SHP77 treated with DMSO at 0.1 percent for 48 hours (cell line): Measurements from ENCODE around the gene ATXN7.

Source experiments
- DNase-seq: peaks from one replicate; lab custom pipeline; 2025; lab: John Stamatoyannopoulos, UW

The ATXN7 gene, protein sequence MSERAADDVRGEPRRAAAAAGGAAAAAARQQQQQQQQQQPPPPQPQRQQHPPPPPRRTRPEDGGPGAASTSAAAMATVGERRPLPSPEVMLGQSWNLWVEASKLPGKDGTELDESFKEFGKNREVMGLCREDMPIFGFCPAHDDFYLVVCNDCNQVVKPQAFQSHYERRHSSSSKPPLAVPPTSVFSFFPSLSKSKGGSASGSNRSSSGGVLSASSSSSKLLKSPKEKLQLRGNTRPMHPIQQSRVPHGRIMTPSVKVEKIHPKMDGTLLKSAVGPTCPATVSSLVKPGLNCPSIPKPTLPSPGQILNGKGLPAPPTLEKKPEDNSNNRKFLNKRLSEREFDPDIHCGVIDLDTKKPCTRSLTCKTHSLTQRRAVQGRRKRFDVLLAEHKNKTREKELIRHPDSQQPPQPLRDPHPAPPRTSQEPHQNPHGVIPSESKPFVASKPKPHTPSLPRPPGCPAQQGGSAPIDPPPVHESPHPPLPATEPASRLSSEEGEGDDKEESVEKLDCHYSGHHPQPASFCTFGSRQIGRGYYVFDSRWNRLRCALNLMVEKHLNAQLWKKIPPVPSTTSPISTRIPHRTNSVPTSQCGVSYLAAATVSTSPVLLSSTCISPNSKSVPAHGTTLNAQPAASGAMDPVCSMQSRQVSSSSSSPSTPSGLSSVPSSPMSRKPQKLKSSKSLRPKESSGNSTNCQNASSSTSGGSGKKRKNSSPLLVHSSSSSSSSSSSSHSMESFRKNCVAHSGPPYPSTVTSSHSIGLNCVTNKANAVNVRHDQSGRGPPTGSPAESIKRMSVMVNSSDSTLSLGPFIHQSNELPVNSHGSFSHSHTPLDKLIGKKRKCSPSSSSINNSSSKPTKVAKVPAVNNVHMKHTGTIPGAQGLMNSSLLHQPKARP

DNA sequence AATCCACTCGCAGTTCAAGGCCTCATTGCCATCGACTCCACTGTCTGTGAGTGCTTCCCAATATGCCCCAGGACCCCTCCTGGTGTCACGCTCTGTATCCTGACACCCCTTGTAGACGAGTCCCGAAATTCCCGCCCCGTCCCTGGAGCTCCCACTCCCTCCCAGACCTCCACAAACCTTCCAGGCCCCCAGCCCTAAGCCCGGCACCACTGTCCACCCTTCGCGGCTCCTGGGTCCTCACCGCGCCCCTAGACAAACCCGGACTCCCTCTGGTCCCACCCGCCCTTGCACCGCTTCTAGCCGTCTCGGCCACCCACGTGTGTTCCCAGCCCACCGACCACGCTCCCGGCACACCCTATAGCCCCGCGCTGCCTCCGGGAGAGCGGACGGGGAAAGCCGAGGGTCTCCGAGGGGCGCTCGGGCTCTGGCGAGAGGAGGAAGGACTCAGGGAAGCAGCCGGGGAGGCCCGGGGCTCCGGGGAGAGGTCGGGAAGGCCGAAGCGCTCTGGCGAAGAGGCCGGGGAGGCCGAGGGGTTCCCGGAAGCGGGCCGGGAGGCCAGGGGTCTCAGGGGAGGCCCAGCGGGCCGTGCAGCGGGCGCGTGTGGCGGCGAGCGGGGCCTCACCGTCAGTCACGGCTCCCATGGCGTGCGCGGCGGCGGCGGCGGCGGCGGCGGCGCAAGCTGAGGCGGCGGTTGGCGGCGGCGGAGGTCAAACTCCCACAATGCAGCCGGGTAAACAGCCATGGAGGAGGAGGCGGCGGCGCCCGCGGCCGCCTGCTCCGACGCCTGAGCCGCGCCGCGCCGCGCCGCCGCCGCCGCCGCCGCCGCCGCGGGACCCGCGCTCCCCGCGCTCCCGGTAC is at the start of gene ATXN7, which contains the start of gene THOC7:
Gene ATXN7, plus strand, starts transcription at position 718 of the 858 bp plus-strand sequence. CDS start 48,732 bp downstream, outside the sequence.
Gene THOC7, minus strand, starts transcription at position 656 of the 858 bp plus-strand sequence. Its CDS starts 15 bp downstream, at position 641.
- DNase-seq: no peak

DNA sequence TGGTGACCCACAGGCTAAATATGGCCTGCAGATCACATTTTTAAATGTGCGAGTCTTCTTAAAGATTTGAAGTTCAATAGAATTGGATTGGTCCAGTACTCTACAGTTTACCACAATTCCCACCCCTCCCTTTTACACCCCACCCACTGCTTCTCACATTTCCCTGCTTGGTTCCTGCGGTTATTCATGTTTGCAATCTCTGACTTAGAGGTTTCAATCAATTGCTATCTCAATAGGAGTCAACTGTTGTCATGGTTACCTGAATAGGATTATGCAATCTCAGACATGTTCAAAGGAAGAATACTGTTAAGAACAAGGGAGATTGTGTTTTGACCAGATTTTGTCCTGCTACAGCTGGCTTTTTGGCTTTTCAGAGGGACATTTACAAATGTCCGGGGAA is 49.4 kb upstream of the ATXN7 start:
- no peak for DNase-seq

DNA sequence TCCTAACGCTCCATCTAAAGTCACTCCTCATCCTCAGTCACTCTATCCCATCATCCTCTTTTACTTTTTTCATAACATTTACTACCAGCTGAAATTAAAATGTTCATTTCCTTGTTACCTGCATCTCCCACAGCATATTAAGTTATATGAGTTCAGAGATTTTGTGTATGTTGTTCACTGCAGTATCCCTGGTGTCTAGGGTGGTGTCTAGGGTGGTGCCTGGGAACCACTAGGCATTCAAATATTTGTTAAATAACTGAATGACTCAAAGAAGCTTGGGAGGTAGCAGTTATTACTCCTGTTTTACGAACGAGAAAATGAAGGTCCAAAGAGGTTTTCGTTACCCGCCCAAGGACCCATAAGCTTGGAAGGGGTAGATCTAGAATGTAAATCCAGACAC is 46.4 kb upstream of the ATXN7 start:
- no peak for DNase-seq

DNA sequence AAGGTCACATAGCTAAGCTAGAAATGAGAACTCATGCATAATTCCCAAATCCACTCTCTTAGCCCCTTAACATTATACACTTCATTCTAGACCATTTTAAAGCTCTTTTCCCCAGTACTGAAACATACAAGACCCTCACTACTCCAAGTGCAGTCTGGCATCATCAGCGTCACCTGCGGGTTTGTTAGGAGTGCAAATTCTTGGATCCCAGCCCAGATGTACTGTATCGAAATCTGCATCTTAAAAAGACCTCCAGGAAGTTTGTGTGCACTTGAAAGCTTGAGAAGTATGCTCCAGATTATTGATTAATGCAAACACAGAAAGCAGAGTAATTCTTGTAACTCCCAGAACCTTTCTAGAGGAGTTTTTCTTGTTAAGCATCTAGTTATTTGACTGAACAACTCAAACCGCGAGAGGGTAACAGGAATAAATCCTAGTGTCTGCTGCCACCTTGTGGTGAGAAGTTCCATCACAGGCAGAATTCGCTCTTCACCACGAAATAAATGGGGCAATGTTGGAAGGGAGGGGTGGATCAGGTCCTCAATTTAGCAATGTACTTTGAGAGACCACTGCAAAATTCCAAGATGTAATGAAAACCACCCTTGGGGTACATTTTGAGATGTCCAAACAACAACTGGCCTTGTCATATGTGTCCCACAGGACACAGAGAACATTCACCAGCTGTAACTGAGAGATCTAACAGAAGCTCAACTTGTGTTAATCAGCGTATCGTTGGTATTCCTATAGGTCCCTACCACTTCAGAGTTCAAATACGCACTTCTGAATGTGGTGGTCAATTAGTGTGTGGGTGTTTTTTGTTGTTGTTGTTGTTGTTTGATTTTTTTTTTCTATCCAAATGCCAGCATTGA is 45.2 kb upstream of the ATXN7 start:
- DNase-seq: no peak

DNA sequence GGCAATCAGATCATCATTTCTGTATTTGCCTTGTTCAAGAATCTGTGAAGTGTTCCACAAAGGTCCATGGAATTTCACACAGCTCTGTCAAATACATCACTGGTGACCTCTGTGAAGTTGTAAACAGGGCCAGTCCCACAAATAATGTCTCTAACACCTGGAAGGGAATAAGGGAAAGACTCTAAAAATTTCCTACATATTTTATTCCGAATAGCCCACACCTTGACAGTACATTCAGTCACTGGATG is 44.6 kb upstream of the ATXN7 start, which contains the start of gene C3orf49:
Gene C3orf49, plus strand, starts transcription at position 149 of the 248 bp plus-strand sequence. CDS start 173 bp downstream, outside the sequence.
- DNase-seq: no peak

DNA sequence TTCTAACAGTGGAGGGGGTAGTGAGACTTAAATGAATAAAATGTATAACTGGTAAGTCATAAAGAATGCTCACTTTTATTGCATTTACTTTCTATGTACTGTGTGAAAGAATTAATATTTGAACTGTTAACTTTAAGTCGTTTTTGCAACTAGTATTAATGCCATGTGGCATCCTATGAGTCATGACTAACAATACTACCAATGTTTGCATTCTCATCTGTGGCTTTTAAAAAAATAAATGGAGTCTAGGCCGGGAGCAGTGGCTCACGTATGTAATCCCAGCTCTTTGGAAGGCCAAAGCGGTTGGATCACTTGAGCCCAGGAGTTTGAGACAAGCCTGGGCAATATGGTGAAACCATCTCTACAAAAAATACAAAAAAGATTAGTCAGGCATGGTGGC is 39.4 kb upstream of the ATXN7 start:
- no peak for DNase-seq

DNA sequence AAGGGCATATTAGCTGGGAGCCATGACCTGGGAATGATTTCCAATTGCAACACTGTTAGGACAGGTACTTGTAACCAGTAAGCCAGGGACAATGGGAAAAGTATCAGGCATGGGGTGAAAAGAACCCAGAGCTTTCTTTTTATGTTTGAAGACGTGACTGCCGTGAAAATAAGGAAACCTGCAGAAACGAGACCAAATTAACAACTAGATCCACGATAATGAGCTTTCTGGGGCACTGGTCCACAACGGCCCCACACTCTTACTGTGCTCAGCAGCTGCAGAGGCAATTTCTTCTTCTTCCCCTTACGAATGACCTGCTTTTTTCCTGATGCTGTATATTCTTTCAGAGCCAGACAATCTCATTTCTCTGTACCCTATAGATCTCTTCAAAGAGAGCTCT is 33.1 kb upstream of the ATXN7 start:
- no peak for DNase-seq

DNA sequence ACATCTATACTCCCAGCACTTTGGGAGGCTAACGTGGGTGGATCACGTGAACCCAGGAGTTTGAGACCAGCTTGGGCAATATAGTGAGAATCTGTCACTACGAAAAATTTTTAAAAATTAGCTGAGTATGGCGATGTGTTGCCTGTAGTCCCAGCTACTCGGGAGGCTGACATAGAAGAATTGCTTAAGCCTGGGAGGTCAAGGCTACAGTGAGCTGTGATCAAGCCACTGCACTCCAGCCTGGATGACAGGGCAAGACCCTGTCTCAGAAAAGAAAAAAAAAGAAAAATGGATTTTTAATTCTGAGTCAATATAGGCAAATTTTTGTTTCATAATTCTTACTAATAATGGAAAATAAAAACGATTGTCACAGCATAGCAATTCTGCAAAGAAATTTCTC is 31.3 kb upstream of the ATXN7 start:
- no peak for DNase-seq

DNA sequence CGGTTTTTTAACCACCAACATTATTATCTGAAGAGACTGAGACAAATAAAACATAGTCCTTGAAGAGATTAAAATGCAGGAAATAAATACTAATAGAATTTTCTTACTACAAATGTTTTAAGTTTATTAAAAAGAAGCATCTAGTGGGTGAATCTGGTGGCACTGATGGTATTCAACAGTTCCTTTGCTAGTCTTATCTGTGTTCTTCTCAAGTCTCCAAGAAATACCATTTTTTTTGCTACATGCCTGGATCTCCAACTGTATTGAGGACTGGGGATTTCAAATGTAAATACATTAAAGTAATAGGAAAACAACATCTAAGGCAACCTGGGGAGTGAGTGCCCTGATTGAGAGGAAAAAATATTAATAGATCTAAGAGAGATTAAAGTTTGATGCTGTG is 22.0 kb upstream of the ATXN7 start:
- no peak for DNase-seq

DNA sequence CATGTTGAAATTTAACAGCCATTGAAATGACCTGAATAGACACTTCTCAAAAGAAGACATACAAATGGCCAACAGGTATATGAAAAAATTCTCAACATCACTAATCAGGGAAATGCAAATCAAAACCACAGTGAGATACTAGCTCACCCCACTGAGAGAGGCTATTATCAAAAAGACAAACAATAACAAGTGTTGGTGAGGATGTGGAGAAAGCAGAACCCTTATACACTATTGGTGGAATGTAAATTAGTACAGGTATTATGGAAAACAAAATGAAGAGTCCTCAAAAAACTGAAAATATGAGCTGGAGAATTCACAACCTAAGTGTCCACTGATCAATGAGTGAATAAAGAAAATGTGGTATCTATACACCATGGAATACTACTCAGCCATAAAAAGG is 21.5 kb upstream of the ATXN7 start:
- DNase-seq: no peak

DNA sequence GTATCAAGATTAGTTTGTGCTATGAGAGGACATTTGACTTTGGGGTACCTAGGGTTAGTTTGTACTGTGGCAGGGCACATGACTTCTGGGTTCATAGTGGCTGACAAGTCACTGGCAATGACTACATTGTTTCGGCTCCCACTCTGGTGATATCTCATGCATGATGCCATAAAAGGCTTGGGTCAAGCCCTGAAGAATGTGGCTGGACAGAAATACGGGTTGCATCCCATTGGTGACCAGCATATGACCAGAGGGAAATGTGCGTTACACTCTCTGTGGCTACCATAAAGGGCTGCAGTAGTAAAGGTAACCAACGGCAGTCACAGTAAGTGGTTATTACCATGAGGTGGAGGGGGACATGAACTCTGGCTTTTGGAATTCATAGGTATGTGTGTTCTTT is 18.5 kb upstream of the ATXN7 start:
- DNase-seq: no peak

DNA sequence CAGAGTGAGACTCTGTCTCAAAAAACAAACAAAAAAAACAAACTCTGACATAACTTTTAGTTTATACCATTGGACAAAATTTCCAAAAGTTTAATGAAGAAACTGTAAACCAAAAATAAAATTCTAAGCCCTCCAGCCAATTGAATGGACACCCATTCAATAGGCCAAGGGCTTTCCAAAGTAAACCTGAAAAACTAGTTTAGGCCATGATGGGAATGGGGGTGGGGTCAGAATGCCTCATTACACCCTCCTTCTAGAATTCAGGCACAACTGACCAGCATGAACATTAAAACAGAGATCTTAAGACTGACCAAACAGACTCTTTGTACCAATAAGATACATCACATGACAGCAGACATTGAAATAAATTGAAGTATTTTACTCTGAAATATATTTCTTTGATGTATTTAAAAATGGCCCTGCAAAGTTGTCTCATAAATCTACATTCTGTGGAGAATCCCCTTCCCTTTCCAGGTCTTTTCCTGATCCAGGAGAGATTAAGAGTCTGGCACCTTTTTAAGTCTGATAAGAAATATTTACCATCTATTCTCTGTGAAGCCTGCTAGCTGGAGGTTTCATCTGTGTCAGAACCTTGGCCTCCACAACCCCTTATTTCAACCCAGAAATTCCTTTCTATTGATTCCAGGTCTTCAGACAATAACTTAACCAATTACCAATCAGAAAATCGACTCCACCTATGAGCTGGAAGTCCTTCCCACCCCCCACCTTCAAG is 15.8 kb upstream of the ATXN7 start:
- DNase-seq: no peak

DNA sequence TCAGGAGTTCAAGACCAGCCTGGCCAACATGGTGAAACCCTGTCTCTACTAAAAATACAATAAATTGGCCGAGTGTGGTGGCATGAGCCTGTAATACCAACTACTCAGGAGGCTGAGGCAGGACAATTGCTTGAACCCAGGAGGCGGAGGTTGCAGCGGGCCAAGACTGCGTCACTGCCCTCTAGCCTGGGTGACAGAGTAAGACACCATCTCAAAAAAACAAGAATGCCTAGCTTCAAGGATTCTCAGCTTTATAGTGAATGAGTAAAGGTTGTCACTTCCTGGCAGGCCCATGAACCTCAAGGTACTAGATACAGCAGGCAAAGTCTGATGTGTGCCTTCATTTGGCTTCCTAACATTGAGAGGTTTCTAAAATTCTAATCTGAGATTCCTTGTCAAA is 14.5 kb upstream of the ATXN7 start:
- no peak for DNase-seq

DNA sequence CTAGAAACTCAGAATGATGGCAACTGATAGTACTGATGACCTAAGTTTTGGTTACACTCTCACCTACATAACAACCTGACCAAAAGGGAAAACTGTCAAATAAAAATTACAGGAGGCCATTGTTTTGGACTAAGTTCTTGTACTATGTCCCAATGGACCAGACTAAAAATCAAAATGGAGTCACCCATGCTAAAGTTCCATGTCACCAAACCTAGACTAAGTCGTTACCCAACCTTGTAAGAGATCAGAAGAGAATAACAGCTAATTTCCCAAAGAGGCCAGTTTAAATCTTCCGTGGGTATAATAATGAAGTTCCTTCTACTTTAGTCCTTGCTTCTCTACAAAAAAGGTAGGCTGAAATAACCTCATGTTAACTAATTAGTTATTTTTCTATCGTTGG is 12.4 kb upstream of the ATXN7 start:
- no peak for DNase-seq

DNA sequence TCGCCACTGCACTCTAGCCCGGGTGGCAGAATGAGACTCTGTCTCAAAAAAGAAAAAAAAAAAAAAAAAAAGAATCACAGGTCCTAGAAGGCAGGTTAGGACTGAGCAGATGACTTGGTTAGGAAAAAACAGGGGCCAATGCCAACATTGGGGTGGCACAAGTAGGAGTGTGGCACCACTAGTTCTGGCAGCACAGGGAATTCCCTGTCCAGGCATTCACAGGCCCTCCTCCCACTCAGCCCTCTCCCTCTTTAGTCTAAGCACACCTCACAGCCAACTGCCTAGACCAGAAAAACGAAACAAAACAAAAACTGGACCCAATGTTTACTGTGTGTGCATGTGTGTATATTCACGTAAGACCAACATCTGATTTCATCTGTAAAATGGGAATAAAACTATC is 10.6 kb upstream of the ATXN7 start:
- DNase-seq: no peak

DNA sequence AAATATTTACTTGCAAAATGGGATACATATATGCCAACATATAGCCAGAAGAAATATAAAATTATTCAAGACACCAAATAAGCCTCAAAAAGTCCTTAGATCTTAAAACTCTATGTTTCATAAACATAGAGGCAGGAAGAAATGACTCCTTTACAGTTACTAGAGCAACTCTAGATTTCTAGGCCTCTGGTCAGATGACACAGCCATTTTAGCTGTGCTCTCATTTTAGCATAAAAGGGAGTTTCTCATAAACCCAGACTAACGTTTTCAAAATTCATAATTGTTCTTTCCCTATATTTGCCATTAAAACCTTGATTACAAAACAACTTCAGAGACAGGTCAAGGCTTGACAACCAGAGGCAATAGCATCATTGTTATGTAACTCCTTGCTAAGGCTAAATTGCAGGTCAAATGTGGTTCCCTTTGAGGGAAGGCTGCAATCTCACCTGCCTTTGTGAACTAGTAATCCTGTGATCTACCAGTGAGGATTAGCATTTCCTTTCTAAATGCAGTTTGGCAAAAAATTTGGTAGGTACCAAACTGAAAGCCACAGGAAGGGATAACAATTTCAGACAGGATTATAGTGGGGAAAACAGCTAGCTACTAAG is 8.2 kb upstream of the ATXN7 start:
- no peak for DNase-seq

DNA sequence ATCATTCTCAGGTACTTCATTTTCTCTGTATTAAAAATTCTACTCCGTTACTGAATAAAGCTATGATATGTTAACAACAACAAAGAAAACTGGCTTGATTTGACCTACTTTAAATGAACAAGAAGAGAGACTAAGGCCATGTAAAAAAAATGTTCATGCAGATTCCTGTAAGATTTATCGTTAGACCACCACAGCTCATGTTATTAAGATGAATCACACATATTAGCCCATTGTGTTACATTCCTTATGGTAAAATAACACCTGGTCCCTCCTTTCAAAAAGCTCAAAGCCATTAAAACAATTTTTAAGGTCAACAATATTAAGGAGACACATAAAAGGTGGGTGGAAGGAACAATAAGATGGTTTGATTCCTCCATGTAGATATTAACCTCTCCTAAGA is 6.4 kb upstream of the ATXN7 start:
- DNase-seq: no peak

DNA sequence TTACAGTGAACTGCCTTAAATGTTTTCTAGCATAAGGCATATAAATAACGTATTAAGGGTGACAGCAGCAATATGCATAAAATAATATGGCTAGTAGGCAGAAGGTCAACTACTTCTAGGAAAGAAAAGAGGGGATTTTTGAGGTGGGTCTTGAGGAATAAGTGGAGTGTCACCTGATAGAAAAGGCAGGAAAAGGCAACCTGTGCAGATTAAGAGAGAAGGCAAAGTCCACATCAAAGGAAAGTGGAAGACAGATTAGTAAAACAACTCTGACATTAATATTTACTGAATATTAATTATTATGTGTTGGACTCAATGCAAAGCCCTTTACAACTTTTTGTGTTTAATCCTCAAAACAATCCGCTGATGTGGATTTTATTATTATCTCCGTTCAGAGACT is 2.9 kb upstream of the ATXN7 start:
- no peak for DNase-seq

DNA sequence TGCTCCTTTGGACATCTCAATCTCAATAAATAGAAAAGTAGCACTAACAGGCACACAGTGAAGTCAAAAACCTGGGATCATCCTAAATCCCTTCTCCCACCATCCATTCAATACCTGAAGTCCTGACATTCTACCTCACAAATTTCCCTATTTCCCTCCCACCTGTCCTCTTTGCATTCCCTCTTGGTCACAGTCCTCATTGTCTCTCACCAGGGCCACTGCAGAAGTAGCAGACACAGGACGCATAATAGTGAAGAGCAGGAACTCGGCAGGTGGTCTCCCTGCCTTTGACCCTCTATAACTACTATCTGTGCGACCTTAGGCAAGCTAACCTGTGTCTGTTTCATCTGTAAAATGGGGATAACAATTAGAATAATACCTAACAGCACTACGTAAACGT is 2.4 kb upstream of the ATXN7 start:
- no peak for DNase-seq

DNA sequence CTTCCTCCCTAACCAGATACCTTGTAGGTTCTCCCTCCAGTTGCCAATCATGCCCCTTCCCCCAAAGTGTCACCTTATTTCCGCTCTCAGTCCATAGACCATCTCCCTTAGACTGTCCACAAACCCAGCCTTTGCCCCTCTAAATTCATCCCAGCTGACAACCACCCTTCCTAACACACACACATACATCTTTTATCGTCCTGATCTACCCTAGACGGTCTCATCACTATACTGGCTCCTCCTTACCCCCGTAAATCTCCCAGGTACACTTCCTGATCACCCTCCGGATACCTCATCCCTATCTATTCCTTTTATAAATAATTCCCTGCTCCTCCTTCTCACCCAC is 890 bp upstream of the ATXN7 start:
- DNase-seq: no peak
